ENCODE measurements around the gene MYO9B.
A peak's percentile ranks its signal among the peaks of the same experiment; 100 is the strongest.

The MYO9B gene

DNA sequence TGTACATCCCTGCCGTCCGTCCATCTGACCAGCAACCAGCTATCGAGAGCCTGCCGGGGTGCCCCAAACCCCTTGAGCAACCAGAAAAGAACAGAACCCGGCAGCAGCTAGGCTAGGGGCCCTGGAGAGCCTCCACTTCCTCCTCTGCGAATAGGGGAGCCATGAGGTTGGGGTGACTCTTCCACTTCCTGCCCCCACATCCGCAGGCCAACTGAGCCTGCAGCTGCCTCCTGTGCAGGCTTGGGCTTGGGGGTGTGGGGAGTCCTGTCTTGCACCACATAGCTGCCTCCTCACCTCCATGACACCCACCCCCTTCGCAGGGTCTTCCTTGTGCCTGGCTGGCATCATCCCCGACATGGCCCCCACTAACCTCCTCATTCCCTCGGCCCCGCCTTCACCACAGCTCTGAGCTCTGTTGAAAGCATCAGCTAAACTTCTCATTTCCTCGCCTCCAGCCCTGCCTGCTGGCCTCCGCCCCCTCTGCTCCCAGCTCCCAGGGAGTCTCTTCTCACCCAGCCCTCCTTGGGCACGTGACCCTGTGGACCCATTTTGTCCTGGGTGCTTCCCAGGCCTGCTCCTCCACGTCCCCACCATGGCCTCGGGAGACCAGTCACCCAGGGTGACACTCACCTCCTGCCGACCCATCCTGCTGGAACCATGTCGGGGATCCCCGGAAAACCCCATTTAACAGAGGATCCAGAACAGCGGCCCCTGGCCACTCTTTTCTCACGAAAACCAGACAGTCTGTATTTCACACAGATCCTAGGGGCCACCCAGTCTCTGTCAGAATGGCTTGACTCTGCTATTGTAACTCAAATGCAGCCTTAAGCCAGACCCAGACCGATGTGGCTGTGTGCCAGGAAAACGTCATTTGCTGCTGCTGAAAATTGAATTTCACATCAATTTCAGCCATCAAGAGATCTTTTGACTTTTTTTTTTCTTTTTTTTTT, 50.4 kb downstream of the MYO9B start:
- H2AFZ ChIP-seq (ENCODE audit: low read depth, low read length), result no peak overlapping the region
- peaks cover 16% of the 10 kb centered on the region; the same call in 1 of the 2 replicates for H4K20me1 ChIP-seq (ENCODE audit: insufficient read depth, low read length)
- no peaks in the 10 kb centered on the region for H3K27me3 ChIP-seq (ENCODE audit: insufficient read depth, low read length, poor library complexity)
- H3K4me3 ChIP-seq (ENCODE audit: low read depth in 1 of 2, low read length in 2 of 2), result peak overlapping the region in 1 of 2 experiments; percentile 31; a peak in 1 of 4 replicates
- H3K79me2 ChIP-seq (ENCODE audit: insufficient read depth, low read length), result peaks cover 43% of the 10 kb centered on the region
- peak overlapping the region; percentile 46 for H3K9ac ChIP-seq (ENCODE audit: low read depth, low read length)
- DNase-seq, result peak; percentile 71
- H3K27ac ChIP-seq (ENCODE audit: low read length), result peak overlapping the region; percentile 83
- H3K9me3 ChIP-seq (ENCODE audit: insufficient read depth, low read length, severe bottlenecking), result no peaks in the 10 kb centered on the region
- peak overlapping the region; percentile 57 for H3K4me2 ChIP-seq (ENCODE audit: insufficient read depth, low read length)
- H3K4me1 ChIP-seq (ENCODE audit: insufficient read depth, low read length), result peaks cover 19% of the 10 kb centered on the region
- H3K36me3 ChIP-seq (ENCODE audit: insufficient read depth, low read length), result peaks cover 36% of the 10 kb centered on the region
- TF ChIP-seq EZH2 (IDR thresholded peaks at IDR 0.05; ENCODE audit: borderline replicate concordance, low read depth, low read length, severe bottlenecking), result no peak
- TF ChIP-seq, protein P1, sequence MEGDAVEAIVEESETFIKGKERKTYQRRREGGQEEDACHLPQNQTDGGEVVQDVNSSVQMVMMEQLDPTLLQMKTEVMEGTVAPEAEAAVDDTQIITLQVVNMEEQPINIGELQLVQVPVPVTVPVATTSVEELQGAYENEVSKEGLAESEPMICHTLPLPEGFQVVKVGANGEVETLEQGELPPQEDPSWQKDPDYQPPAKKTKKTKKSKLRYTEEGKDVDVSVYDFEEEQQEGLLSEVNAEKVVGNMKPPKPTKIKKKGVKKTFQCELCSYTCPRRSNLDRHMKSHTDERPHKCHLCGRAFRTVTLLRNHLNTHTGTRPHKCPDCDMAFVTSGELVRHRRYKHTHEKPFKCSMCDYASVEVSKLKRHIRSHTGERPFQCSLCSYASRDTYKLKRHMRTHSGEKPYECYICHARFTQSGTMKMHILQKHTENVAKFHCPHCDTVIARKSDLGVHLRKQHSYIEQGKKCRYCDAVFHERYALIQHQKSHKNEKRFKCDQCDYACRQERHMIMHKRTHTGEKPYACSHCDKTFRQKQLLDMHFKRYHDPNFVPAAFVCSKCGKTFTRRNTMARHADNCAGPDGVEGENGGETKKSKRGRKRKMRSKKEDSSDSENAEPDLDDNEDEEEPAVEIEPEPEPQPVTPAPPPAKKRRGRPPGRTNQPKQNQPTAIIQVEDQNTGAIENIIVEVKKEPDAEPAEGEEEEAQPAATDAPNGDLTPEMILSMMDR (IDR thresholded peaks at IDR 0.05; ENCODE audit: borderline replicate concordance, extremely low read depth, low read length, poor library complexity, severe bottlenecking), result no peak
- ATAC-seq (ENCODE audit: insufficient read depth, low read depth), result peak; percentile 85

DNA sequence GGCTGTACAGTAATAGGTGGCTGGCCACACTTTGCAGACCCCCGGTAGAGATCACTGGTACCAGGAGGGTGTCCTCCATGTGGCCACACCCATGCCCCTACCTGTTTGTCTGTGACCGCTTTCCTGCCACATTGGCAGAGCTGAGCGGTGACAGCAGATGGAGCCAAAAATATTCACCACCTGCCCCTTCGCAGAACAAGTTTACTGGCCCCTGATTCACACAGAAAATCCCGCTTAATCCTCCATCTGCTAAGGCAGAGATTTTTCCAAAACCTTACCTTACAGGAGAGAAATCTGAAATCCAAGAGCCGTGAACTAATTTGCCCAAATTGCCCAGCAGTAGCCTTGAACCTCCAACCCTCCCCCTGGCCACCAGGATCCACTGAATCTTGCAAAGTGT, 52.1 kb downstream of the MYO9B start:
- peaks cover 37% of the 10 kb centered on the region for H3K79me2 ChIP-seq (ENCODE audit: insufficient read depth, low read length)
- DNase-seq (no peak), ATAC-seq (ENCODE audit: insufficient read depth, low read depth) (no peak)
- peaks cover 19% of the 10 kb centered on the region for H3K4me1 ChIP-seq (ENCODE audit: insufficient read depth, low read length)
- no peak for TF ChIP-seq EZH2 (IDR thresholded peaks at IDR 0.05; ENCODE audit: borderline replicate concordance, low read depth, low read length, severe bottlenecking)
- TF ChIP-seq, protein P1 (IDR thresholded peaks at IDR 0.05; ENCODE audit: borderline replicate concordance, extremely low read depth, low read length, poor library complexity, severe bottlenecking), result no peak
- no peaks in the 10 kb centered on the region for H3K27me3 ChIP-seq (ENCODE audit: insufficient read depth, low read length, poor library complexity)
- no peak overlapping the region for H3K27ac ChIP-seq (ENCODE audit: low read length)
- H3K36me3 ChIP-seq (ENCODE audit: insufficient read depth, low read length), result peaks cover 31% of the 10 kb centered on the region
- no peak overlapping the region for H3K9ac ChIP-seq (ENCODE audit: low read depth, low read length)
- H3K9me3 ChIP-seq (ENCODE audit: insufficient read depth, low read length, severe bottlenecking), result no peaks in the 10 kb centered on the region
- H2AFZ ChIP-seq (ENCODE audit: low read depth, low read length), result no peak overlapping the region
- H3K4me2 ChIP-seq (ENCODE audit: insufficient read depth, low read length), result no peak overlapping the region
- peaks cover 16% of the 10 kb centered on the region; the same call in 1 of the 2 replicates for H4K20me1 ChIP-seq (ENCODE audit: insufficient read depth, low read length)
- no peak overlapping the region for H3K4me3 ChIP-seq (ENCODE audit: low read depth in 1 of 2, low read length in 2 of 2)

DNA sequence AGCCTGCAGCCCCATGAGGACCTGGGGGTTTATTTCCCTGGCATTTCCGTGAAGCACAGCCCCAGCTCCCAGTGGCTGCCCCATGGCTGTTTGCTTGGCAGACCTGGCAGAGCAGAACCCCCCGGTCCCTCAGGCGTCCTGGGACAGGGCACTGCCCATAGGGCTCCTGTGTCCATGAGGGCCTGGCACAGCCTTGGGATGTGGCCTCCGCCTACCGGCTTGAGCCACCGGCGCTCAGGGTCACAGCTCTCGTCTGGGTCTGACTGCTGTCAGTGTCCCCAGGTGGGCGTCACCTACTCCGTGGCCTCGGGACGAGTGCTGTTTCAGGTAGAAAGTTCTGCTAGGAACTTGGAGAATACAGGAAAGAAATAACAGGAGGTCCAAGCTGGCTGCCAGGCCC, 52.8 kb downstream of the MYO9B start:
- ATAC-seq (ENCODE audit: insufficient read depth, low read depth), result no peak
- H4K20me1 ChIP-seq (ENCODE audit: insufficient read depth, low read length), result peaks cover 16% of the 10 kb centered on the region; the same call in 1 of the 2 replicates
- H3K79me2 ChIP-seq (ENCODE audit: insufficient read depth, low read length), result peaks cover 40% of the 10 kb centered on the region
- no peak overlapping the region for H3K9ac ChIP-seq (ENCODE audit: low read depth, low read length)
- H3K9me3 ChIP-seq (ENCODE audit: insufficient read depth, low read length, severe bottlenecking), result no peaks in the 10 kb centered on the region
- TF ChIP-seq, protein P1 (IDR thresholded peaks at IDR 0.05; ENCODE audit: borderline replicate concordance, extremely low read depth, low read length, poor library complexity, severe bottlenecking), result no peak
- no peak for TF ChIP-seq EZH2 (IDR thresholded peaks at IDR 0.05; ENCODE audit: borderline replicate concordance, low read depth, low read length, severe bottlenecking)
- no peak overlapping the region for H2AFZ ChIP-seq (ENCODE audit: low read depth, low read length)
- no peaks in the 10 kb centered on the region for H3K27me3 ChIP-seq (ENCODE audit: insufficient read depth, low read length, poor library complexity)
- no peak overlapping the region for H3K4me3 ChIP-seq (ENCODE audit: low read depth in 1 of 2, low read length in 2 of 2)
- H3K36me3 ChIP-seq (ENCODE audit: insufficient read depth, low read length), result peaks cover 31% of the 10 kb centered on the region
- no peak overlapping the region for H3K4me2 ChIP-seq (ENCODE audit: insufficient read depth, low read length)
- H3K27ac ChIP-seq (ENCODE audit: low read length), result no peak overlapping the region
- no peak for DNase-seq
- H3K4me1 ChIP-seq (ENCODE audit: insufficient read depth, low read length), result peaks cover 19% of the 10 kb centered on the region

All from DND-41 (cell line).